Breast epithelium (tissue), 3 donors: Measurements from ENCODE around the gene EML6.

Source experiments
- CTCF ChIP-seq, 3 donors: fragments of 450-650 bp; IDR thresholded peaks; one replicate each; pipeline ENCODE4 v1.5.1; 2016 to 2017; ENCODE audit warnings: antibody characterized with exemption in 3 of 3, mild to moderate bottlenecking in 3 of 3, moderate library complexity in 3 of 3
- POLR2AphosphoS5 ChIP-seq, 3 donors: sonication (generic); formaldehyde crosslinking; IDR thresholded peaks; one replicate each; pipeline ENCODE4 v1.6.1; 2017; ENCODE audit warnings: antibody characterized with exemption in 3 of 3

GRCh38 chr2:54945391-54946219 lies 222.1 kb downstream of the EML6 start:
- peak in 1 of 3 donors; percentile 16 for TF ChIP-seq CTCF (IDR thresholded peaks at IDR 0.05)
- peak; percentile 47 to 73 (median 70) for TF ChIP-seq POLR2AphosphoS5 (IDR thresholded peaks at IDR 0.05)
